Sigmoid colon (tissue), 7 donors: ENCODE results near the gene SCUBE1. TPM values are rescaled to one million over a fixed set of nuclear protein-coding genes. Genes with fewer than 3 reads are reported as not detected.

Experiments
- DNase-seq: peaks from one replicate; pipeline ENCODE4 v3.0.0-alpha.2; 2019
- H3K27ac ChIP-seq, 4 donors: fragments of 200-600 bp; sonication (generic); one replicate each; pipeline ENCODE4 v1.5.1; 2016 to 2019; ENCODE audit warnings: mild to moderate bottlenecking in 1 of 4
- H3K27me3 ChIP-seq, 3 donors: fragments of 200-600 bp; sonication (generic); one replicate each; pipeline ENCODE4 v1.5.1; 2019; ENCODE audit warnings: mild to moderate bottlenecking in 1 of 3
- H3K36me3 ChIP-seq, 4 donors: fragments of 200-600 bp; sonication (generic); one replicate each; pipeline ENCODE4 v1.5.1; 2016 to 2019
- H3K4me1 ChIP-seq, 4 donors: fragments of 200-600 bp; sonication (generic); one replicate each; pipeline ENCODE4 v1.5.1; 2017 to 2019
- H3K4me3 ChIP-seq, 4 donors: fragments of 200-600 bp; sonication (generic); one replicate each; pipeline ENCODE4 v1.5.1; 2017 to 2019; ENCODE audit warnings: mild to moderate bottlenecking in 2 of 4, moderate library complexity in 1 of 4
- H3K9me3 ChIP-seq, 4 donors: fragments of 200-600 bp in 3 of 4; sonication (generic) in 3 of 4; one replicate each; pipeline versions ENCODE4 v1.5.1 to v1.6.1; 2013 to 2019
- EP300 ChIP-seq, 4 donors: sonication (generic); formaldehyde crosslinking; IDR thresholded peaks; one replicate each; pipeline ENCODE4 v1.6.1; 2017; ENCODE audit warnings: antibody characterized with exemption in 4 of 4
- POLR2A ChIP-seq, 2 donors: fragments of 450-650 bp; IDR thresholded peaks; one replicate each; pipeline ENCODE4 v1.6.1; 2016; ENCODE audit warnings: antibody characterized with exemption in 2 of 2, mild to moderate bottlenecking in 2 of 2, moderate library complexity in 2 of 2
- POLR2AphosphoS5 ChIP-seq, 4 donors: sonication (generic); formaldehyde crosslinking; IDR thresholded peaks; one replicate each; pipeline ENCODE4 v1.6.1; 2017; ENCODE audit warnings: antibody characterized with exemption in 4 of 4
- WGBS, 2 donors: extraction: QIAGEN DNeasy Blood & Tissue Kit; methylation state at CpG; one replicate each; pipeline ENCODE4 v1.1.7; 2013; 5-methylcytosine and 5-hydroxymethylcytosine counted together
- intact Hi-C: fragments of 100-400 bp; cut with DNase I; formaldehyde crosslinking; loops from one replicate; pipeline ENCODE4 v1.15.1; 2023
- polyA plus RNA-seq, 3 donors: library from polyadenylated mRNA; stranded (reverse); fragments of 200-250 nt; gene quantifications; one replicate each; pipeline ENCODE4 v1.2.3, GENCODE V29; 2013
- total RNA-seq, 4 donors: library from RNA; depleted of rRNA; stranded (reverse); fragments of >200 nt; gene quantifications; one replicate each; pipeline ENCODE4 v1.1.0, GENCODE V29; 2016
- TF ChIP-seq, protein P1 (sequence below), 4 experiments: fragments of 450-650 bp in 3 of 4; fragments of 200-600 bp in 1 of 4; IDR thresholded peaks; one replicate each; pipeline ENCODE4 v1.5.1; 2016 to 2019; ENCODE audit warnings: antibody characterized with exemption in 4 of 4, mild to moderate bottlenecking in 3 of 4, moderate library complexity in 2 of 4
- donor health status: healthy with polysubstance abuse.
- donor health status: Bipolar disorder and iron deficiency.
- donor health status: healthy.

Gene SCUBE1
- total and polyA plus RNA-seq, 7 donors: 0.23 to 1.1 (median 0.55) TPM

GRCh38 chr22:43158778-43159483 lies 184.2 kb downstream of the SCUBE1 start:
- WGBS, 2 donors: 48 to 85% methylated on average over 24 of the region's 24 CpGs
- no peaks in the 10 kb centered on the region for H3K9me3 ChIP-seq
- intact Hi-C loops: no loop called here
- peaks cover 0 to 9% (median 7%) of the 10 kb centered on the region in 4 donors for H3K4me1 ChIP-seq
- H3K27ac ChIP-seq: no peak overlapping the region
- TF ChIP-seq EP300 (IDR thresholded peaks at IDR 0.05) (no peak), POLR2A (IDR thresholded peaks at IDR 0.05) (no peak), POLR2AphosphoS5 (IDR thresholded peaks at IDR 0.05) (no peak)
- TF ChIP-seq, protein P1, sequence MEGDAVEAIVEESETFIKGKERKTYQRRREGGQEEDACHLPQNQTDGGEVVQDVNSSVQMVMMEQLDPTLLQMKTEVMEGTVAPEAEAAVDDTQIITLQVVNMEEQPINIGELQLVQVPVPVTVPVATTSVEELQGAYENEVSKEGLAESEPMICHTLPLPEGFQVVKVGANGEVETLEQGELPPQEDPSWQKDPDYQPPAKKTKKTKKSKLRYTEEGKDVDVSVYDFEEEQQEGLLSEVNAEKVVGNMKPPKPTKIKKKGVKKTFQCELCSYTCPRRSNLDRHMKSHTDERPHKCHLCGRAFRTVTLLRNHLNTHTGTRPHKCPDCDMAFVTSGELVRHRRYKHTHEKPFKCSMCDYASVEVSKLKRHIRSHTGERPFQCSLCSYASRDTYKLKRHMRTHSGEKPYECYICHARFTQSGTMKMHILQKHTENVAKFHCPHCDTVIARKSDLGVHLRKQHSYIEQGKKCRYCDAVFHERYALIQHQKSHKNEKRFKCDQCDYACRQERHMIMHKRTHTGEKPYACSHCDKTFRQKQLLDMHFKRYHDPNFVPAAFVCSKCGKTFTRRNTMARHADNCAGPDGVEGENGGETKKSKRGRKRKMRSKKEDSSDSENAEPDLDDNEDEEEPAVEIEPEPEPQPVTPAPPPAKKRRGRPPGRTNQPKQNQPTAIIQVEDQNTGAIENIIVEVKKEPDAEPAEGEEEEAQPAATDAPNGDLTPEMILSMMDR (IDR thresholded peaks at IDR 0.05): no peak
- no peaks in the 10 kb centered on the region for H3K27me3 ChIP-seq
- no peak for DNase-seq
- H3K36me3 ChIP-seq: peaks cover 0 to 17% (median 0%) of the 10 kb centered on the region in 4 donors
- H3K4me3 ChIP-seq: no peak overlapping the region

DNA sequence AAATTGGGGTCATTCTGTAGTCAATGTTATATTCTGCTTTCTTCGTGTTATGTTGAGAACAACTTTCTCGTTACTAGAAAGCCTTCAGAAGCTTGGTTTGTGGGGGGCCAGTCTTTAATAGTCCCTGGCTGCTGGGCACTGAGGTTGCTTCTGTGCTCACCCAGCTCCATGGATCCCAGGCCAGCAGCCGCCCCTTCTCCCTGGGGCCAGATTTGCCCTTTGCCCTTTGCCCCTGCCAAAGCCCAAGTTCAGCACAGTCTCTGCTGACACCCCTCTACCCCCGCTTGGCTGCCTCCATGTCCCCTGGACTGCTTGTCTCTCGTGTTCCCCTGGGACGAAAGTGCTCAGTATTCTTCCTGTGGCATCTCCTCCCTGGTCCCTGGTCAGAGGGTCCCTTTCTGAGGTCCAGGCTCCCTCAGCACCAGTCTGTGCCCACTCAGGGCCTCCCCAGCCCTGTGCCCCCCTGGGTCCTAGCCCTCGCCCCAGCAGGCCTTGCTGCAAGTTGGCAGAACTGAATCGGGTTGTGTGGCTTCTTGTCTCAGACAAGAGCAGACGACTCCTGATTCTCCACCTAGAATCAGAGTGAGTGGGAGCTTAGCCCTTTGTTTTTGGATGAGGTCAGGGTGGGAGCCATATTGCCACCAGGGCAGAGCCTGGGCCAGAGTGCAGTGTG lies 185.2 kb downstream of the SCUBE1 start:
- intact Hi-C loops: no loop called here
- H3K9me3 ChIP-seq: no peaks in the 10 kb centered on the region
- TF ChIP-seq POLR2AphosphoS5 (IDR thresholded peaks at IDR 0.05) (no peak), EP300 (IDR thresholded peaks at IDR 0.05) (no peak), POLR2A (IDR thresholded peaks at IDR 0.05) (no peak)
- TF ChIP-seq, protein P1 (IDR thresholded peaks at IDR 0.05): no peak
- no peak overlapping the region for H3K4me3 ChIP-seq
- 60 to 80% methylated on average over 9 of the region's 9 CpGs for WGBS, 2 donors
- H3K4me1 ChIP-seq: peaks cover 0 to 5% (median under 1%) of the 10 kb centered on the region in 4 donors
- peaks cover 0 to 17% (median 0%) of the 10 kb centered on the region in 4 donors for H3K36me3 ChIP-seq
- DNase-seq: no peak
- no peaks in the 10 kb centered on the region for H3K27me3 ChIP-seq
- H3K27ac ChIP-seq: no peak overlapping the region

- peaks cover 0 to 19% (median 14%) of the 10 kb centered on the region in 4 donors for H3K4me1 ChIP-seq
- H3K27me3 ChIP-seq: no peaks in the 10 kb centered on the region
- H3K9me3 ChIP-seq: no peaks in the 10 kb centered on the region
- DNase-seq: no peak
- H3K27ac ChIP-seq: no peak overlapping the region
- TF ChIP-seq EP300 (IDR thresholded peaks at IDR 0.05): no peak
- no peak for TF ChIP-seq POLR2A (IDR thresholded peaks at IDR 0.05)
- TF ChIP-seq, protein P1 (IDR thresholded peaks at IDR 0.05): no peak
- no peak for TF ChIP-seq POLR2AphosphoS5 (IDR thresholded peaks at IDR 0.05)
- H3K4me3 ChIP-seq: no peak overlapping the region
- H3K36me3 ChIP-seq: peaks cover 0 to 5% (median 0%) of the 10 kb centered on the region in 4 donors
- intact Hi-C loops: no loop called here
- 87 to 89% methylated on average over 12 of the region's 12 CpGs for WGBS, 2 donors
Measured at GRCh38 chr22:43156413-43156812, 186.8 kb downstream of the SCUBE1 start.

DNA sequence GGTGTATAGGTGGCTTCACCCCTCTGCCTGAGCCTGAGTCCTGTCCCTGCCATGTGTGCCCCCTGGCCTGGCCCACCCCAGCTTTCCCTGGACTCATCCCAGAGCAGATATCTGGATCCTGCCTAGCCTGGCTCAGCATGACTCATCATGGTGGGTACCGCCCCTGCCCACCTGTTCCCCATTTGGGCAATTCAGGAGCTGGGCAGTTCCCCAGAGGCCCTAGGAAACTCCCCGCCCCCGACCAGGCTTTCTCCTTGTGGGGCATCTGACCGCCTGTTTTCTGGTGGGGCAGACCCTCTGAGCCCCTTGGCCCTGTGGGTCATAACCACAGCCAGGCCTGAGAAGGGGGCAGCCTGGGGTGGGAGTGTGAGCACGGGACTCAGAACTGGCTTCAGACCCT lies 187.4 kb downstream of the SCUBE1 start:
- Histone ChIP-seq H3K9me3 (no peaks in the 10 kb centered on the region), H3K36me3 (peaks cover 0 to under 1% (median 0%) of the 10 kb centered on the region in 4 donors), H3K4me1 (peaks cover 0 to 24% (median 18%) of the 10 kb centered on the region in 4 donors), H3K4me3 (no peak overlapping the region), H3K27ac (no peak overlapping the region), H3K27me3 (no peaks in the 10 kb centered on the region)
- DNase-seq: no peak
- TF ChIP-seq POLR2A (IDR thresholded peaks at IDR 0.05): no peak
- 76 to 78% methylated on average over 5 of the region's 5 CpGs for WGBS, 2 donors
- intact Hi-C loops: no loop called here

DNA sequence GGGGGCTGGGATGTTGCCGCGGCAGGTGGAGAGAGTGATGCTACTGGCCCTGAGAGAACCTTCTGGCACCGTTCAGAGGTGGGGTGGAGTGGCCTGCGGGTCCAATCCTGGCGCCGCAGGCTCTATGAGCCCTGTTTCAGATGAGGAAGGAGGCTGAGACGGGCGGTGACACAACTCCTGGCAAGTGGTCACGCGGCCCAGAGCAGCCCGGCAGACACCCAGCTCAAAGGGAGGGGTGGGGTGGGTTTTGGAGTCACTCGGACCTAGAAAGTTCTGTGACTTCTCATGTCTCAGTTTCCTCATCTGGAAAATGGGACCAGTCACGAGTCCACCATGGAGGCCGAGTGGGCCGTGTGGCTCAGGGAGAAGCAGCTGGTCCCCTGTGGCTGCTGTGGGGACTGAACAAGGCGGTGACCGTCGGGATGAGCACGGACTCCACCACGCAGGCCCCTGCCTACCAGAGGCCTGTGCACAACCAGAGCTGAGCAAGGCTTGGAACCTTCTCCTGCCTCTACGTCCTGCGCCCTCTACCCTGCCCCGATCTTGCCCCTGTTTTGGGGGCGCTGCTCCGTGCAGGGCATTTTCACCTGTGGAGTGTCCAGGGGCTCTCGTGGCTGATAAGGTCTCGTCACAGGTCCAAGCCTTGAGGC lies 188.2 kb downstream of the SCUBE1 start:
- no peak for DNase-seq
- H3K9me3 ChIP-seq: no peaks in the 10 kb centered on the region
- TF ChIP-seq EP300 (IDR thresholded peaks at IDR 0.05) (no peak), POLR2A (IDR thresholded peaks at IDR 0.05) (no peak), POLR2AphosphoS5 (IDR thresholded peaks at IDR 0.05) (no peak)
- TF ChIP-seq, protein P1 (IDR thresholded peaks at IDR 0.05): no peak
- H3K27ac ChIP-seq: no peak overlapping the region
- no peaks in the 10 kb centered on the region for H3K36me3 ChIP-seq
- H3K27me3 ChIP-seq: no peaks in the 10 kb centered on the region
- peaks cover 0 to 29% (median 23%) of the 10 kb centered on the region in 4 donors for H3K4me1 ChIP-seq
- intact Hi-C loops: no loop called here
- WGBS, 2 donors: 83 to 87% methylated on average over 27 of the region's 27 CpGs
- H3K4me3 ChIP-seq: no peak overlapping the region
